HG02588 (cell line): ENCODE results near the gene STOML1.
"Not testable (repeated sequence)": the region's sequence is repeated elsewhere in the genome, so short reads cannot be mapped to it uniquely, and the experiment has no call there.

Experiments used
- ATAC-seq: cut with Tn5 transposase; IDR thresholded peaks from one replicate; pipeline ENCODE4 v1.9.1; 2021; ENCODE audit warnings: mild to moderate bottlenecking, moderate library complexity; ENCODE audit not compliant: unreplicated experiment

STOML1 gene

DNA sequence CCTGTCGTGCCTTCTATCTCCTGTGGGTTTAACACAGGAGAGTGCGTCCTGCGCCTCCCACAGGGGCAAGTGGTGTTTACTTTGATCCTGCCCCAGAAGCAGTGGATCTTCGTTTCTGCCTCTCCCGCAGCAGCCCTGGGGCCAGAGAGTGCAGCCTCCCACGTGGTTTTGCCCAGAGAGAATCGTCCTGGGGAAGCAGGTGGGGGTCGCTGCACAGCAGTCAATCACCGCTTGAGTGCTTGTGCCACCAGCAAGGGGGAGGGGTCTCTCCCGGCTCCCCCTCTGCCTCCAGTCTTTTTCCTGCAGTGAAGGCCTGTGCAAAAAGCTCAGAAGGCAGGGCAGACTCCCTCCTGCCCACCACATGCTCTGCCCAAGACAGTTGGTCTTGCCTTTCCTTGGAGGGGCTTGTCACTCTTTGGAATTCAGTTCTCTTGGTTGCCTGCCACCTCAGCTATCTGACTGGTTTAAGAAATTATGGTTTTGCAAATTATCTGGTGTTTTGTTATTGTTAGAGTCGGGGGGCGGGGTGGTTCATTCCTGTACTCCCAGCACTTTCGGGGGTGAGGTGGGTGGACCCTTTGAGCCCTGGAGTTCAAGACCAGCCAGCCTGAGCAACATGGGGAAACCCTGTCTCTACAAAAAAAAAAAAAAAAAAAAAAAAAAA lies 26.9 kb downstream of the STOML1 start:
- ATAC-seq = no peak

DNA sequence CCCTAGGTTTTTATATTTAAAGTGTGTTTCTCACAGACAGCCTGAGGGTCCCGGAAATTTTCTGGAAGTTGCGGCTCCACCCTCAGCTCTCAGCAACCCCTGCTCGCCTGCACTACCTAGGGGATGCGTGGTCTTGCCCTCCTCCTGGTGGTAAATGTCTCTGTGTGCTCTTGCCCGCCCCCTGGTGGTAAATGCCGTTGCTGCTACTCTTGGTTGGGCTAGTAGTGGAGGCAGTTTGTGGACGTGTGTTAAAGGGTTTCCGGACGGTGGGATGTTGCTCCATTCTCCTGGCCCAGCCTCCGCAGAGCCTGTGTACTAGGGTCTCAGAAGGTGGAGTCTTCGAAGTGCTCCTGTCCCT lies 27.4 kb downstream of the STOML1 start:
- ATAC-seq = no peak

DNA sequence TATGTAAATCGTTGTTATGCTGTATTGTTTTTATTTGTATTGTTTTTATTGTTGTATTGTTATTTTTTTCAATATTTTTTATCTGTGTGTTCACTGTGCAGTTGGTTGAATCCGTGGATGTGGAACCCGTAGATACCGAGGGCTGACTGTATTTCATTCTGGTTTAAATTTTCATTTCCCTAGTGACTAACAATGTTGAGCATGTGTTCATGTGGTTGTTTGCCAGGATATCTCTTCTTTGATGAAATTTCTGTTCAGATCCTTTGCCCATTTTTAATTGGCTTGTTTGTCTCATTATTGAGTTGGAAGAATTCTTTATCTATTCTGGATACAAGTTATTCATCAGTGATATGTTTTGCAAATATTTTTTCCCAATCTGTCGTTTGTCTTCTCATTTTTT lies 29.7 kb downstream of the STOML1 start:
- ATAC-seq = no peak

DNA sequence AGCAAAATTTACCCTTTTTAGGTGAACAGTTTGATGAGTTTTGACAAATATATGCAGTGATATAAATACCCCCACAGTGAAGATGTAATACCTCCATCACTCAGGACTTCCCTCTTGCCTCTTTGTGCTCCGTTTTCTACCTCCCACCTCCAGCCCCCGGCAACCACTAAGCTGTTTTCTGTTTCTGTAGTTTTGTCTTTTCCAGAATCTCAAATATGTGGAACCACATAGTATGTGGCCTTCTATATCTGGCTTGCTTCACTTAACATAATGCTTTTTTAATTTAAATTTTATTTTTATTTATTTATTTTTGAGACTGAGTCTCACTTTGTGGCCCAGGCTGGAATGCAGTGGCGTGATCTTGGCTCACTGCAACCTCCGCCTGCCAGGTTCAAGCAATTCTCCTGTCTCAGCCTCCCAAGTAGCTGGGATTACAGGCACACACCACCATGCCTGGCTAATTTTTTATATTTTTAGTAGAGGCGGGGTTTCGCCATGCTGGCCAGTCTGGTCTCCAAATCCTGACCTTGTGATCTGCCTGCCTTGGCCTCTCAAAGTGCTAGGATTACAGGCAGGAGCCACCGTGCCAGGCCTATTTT lies 31.5 kb downstream of the STOML1 start:
- ATAC-seq = not testable (repeated sequence)

DNA sequence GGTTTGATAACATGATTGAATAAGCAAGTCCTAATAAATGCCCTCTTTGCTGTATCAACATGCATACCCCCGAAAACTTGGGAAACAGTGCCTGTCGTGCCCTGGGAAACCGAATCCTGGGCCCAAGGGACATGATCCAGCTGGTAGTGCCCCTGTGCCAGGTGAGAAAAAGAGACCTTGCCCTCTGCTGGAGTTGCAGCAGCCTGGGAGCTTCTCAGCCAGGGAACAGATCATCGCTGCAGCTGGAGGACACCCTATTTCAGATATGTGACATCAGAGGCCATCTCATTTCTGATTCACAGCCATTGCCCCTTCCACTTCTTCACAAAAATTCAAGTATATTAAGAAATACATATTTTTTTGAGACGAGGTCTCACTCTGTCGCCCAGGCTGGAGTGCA lies 32.3 kb downstream of the STOML1 start:
- ATAC-seq = no peak

DNA sequence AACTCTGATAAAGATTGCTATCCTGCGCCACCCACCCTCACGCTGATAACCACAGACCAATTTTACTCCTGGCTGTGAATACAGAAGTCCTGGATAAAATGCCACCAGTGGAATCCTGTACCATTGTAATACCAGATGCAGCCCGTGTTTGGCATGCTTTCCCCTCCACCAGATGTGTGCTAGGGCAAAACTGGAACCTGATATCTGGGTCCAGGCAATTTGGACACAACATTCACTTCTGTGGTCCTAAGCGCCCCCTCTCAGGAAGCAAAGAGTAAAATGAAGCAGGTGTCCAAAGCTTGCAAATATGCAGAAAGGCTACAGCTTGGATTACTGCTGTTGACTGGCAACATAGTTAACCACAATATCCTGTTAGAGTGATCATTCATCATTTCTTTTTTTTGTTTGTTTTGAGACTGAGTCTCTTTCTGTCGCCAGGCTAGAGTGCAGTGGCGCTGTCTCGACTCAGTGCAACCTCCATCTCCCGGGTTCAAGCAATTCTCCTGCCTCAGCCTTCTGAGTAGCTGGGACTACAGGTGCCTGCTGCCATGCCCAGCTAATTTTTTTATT lies 33.0 kb downstream of the STOML1 start:
- no peak for ATAC-seq

DNA sequence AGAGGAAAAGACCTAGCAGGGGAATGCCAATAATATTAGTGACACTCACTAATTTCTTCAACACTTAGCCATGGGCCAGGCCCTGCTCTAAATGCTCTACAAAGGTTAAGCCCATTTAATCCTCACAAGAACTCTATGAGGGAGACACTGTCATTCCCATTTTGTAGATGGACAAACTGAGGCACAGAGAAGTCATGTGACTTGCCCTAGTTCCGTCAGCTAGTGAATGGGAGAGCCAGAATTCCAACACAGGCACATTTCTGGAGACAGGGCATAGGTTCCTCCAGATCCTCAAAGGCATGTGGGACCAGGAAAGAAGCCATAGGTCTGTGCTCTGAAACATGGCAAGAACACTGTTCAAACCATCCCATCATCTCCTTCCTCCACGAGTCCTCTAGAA lies 34.3 kb downstream of the STOML1 start:
- ATAC-seq = no peak

DNA sequence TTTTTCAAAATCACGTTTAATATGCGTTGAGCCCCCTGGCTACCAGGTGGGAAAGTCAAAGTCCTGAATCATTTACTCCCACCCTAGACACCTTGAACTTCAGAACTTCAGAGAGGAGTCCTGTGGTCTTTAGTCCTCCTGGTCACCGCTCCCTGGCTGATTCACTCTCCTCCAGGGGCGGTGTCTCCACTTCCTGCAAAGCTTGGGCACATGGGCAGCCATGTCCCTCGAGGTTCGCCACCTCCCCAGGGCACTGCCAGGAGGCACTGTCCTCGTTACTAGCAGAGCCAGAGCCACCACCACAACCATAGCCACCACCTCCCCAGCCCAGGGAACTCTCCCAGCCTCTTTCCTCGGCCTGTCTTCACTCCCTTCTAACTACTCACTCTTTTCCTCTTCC lies 34.8 kb downstream of the STOML1 start:
- ATAC-seq = no peak

DNA sequence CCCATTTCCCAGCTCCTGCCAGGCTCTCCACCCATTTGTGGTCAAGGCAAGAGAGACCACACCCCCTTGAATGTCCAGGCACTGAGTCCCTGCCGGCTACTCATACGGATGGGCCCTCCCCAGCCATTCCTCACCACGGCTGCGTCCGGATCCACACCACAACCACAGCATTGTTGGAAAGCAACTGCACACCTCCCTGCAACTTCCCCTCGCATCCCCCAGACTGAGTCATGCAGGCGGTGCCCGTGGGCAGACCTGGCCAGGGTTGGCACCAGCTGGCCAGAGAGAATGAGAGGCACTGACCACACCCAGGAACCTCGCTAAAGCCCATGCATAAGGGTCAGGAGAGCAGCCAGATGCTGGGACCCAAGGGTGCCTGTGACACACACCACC lies 35.4 kb downstream of the STOML1 start:
- ATAC-seq = no peak

DNA sequence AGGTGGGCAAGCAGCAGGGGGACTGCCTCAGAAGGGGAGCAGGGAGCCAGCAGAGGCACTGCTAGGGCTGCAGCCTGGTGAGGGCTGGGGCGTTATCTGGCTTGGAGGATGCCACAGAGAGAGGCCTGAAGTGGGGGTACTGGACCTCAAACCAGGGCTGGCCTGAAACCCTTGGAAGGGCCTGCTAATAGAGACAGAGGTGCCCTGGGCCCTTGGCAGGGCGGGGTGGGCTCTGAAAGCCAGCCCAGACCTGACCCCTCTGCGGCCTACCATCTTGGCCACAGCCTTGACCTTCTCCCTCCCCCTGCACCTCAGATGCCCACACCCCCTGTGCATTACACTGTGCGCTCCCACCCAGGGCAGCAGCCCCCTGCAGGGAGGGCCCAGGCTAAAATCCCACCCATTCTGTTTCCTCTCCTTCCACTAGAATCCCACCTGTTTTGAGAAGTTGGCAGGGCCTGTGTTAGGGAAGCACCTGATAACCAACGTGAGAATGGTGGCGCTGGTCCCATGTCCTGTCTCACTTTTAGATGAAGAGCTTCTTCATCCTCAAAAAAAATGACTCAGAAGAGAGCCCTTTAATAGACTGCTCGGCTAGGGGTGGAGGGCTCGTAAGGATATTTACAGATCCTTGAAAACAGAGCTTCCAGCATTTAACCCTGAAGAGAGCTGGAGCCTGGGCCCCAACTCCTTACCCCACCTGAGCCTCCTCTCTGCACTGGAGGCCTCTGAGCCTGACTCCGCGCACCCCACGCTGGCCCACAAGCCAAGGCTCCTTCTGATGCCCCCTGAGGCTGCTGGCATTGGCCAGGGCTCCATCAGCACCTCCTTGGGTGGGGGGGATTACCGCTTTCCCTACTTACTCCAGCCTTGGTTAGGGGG lies 36.0 kb downstream of the STOML1 start:
- ATAC-seq = no peak

DNA sequence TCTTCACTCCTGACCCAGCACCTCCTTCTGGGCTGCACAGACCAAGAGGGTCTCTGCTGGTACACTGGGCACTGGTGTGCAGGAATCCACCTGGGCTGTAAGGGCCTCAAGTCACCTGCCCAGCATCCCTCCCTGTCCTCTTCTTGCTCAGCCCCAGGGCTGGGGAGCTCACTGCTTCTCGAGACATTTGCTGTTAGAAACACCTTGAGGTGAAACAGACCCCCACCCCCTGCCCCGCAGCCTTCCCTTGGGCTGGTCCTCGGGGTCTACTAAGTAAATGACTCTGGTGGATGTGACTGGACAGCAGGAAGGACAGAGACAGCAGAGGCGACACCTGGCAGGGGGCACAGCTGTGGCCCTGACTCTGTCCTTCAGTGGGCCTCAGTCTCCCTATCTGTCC lies 36.8 kb downstream of the STOML1 start:
- no peak for ATAC-seq

DNA sequence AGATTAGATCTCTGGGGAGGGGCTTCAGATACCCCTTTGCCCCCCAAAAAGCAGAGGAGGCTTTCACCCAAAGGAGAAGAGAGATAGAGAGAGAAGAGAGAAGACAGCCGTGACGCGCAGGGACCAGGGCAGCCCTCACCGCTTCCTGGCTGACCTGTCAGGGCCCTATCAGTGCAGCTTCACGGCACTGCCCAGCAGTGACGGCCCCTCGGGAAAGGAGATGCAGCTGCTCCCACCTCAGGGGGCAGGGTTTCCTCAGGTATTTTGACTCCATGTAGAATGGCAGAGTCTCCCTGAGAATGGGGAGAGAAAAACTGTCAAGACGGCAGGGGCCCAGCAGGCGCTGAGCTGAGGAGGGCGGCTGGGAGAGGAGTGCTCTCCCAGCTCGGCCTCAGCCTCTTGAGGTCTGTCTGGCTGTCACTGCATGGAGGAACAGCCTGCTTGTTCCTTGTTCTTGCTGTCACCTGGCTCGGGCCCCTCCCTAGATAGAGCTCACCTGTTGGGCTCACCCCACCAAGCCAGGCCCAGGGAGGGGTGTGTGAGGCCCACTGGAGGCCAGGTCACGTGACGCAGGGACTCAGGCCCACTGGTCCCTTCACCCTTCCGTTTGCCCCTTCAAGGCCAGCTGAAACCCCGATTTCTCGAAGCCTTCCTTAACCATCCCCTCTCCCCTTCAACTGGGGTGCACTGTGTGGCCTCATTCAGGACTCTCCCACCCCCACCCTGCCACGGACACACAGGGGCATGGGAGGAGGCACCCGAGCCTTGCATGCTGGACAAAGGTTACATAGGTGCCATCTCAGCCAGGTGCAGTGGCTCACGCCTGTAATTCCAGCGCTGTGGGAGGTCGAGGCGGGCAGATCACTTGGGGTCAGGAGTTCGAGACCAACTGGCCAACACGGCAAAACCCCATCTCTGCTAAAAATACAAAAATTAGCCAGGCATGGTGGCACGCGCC lies 37.6 kb downstream of the STOML1 start:
- no peak for ATAC-seq

DNA sequence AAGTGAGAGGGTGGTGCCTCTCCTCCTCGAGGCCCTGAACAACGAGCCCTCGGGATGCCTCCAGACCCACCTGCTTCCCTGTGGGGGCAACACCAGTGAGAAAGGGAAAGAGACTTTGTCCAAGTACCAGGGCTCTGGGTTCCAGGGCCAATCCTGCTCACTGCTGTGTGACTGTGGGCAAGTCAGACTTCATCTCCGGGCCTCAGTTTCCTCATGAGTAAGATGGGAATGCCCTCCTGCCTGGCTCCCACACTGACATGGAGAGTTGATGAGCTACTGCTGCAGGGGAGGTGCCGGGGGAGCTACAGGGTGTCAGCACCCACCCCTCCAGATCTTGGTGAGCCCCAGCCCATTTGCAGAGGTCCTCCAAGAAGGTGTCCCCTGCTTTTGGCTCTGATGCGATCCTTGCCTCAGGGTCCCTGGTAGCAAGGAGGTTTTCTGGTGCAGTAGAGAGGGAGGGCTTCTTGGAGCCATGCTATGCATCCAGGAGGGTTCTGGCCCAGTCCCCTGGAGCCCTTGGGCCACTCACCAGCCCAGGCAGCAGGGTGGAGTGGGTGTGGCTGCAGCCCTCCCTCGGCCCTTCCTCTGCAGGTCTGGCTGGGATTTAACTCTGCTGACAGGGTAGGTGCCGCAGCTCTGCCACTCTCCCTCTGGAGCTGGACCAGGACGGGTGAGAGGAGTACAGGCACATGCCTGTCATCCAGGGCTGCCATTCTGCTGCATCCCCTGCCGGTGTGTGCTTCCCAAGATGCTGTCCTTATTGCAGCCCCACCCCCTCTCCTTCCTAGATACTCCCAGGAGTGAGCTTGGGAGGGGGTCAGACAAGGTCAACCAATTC lies 39.0 kb downstream of the STOML1 start:
- no peak for ATAC-seq

DNA sequence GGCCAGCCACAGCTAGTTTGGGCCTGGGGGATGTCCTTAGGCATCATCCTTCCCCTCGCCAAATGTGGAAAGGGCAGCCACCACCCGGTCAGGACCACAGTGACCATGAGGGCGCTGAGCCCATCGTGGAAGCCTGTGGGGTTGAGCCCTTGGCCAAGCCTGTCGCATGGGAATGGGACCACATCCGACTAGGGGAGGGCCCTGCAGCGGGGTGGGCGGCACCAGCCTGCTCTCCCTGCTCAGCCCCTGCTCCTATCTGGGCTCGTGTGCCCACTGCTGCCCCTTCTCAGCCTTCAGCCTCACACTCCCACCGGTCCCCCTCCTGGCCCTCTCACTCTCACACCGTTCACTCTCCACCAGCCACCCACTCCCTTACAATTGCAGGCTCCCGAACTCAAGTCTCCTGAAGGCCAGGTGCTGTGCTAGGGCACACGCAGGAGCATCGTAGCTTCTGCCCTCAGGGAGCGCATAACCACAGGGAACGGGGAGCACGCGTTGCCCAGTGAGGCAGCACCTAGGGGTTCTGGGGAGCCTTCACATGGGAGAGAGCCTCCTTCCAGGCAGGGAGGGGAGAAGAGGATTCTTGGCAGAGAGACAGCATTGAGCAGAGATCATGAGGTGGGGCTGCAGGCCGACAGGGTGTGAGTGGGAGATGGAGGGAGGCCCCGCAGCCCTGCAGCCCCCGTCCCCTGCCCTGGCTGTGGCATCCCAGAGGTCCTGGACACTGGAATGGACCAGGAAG lies 39.8 kb downstream of the STOML1 start:
- ATAC-seq = no peak

DNA sequence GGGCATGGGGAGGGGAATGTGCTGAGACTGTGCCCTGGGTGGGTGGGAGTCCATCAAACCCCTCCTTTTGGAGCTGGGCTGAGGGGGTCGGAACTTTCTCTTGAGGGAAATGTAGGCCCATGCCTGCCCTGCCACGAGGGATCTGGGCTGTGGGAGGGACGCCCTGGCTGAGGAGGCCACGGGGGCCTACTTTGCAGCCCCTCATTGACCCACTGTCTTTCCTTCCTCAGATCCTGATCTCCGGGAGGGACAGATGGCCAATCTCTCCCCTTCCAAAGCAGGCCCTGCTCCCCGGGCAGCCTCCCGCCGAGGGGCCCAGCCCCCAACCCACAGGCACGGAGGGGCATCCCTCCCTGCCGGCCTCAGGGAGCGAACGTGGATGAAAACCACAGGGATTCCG lies 40.5 kb downstream of the STOML1 start:
- no peak for ATAC-seq

DNA sequence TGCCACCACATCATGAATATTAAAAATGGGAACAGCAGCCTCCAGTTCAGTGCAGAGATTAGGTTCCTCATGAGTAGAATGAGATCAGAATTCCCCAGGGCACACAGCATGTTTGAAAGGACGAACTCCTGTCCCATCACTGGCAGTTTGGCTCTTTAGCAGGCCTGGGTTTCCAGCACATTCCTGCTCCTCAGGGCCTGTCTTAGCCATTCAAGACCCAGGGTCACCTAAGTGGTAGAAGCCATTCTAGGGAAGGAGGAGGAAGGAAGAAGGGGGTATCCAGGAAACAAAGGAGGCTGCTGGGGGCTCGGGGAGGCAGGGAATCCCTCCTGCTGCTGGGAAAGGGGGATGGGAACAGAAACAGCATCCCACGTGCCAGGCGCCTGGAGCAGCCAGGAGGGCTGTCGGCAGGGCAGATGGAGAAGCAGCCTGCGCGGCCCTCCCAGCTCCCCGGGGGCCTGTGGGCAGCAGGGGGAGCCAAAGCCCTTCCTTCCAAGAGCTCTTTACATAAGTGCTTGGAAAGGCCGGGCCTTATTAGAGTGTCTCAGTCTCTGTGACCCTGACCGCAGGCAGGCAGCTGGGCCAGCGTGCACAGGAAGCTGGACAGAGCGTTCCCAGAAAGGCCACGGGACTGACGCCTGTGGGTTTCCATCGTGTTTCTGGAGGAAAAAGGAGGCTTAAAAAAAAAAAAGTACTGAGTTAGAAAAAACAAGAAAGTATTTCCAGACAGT lies 41.1 kb downstream of the STOML1 start:
- ATAC-seq = no peak

DNA sequence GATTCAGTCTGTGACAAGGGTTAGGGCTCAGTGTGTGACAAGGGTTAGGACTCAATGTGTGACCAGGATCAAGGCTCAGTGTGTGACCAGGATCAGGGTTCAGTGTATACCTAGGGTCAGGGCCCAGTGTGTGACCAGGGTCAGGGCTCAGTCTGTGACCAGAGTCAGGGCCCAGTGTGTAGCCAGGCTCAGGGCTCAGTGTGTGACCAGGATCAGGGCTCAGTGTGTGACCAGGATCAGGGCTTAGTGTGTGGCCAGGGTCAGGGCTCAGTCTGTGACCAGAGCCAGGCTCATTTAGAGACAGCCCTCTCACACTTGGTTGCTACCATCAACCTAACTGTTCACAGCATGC lies 41.6 kb downstream of the STOML1 start:
- no peak for ATAC-seq

DNA sequence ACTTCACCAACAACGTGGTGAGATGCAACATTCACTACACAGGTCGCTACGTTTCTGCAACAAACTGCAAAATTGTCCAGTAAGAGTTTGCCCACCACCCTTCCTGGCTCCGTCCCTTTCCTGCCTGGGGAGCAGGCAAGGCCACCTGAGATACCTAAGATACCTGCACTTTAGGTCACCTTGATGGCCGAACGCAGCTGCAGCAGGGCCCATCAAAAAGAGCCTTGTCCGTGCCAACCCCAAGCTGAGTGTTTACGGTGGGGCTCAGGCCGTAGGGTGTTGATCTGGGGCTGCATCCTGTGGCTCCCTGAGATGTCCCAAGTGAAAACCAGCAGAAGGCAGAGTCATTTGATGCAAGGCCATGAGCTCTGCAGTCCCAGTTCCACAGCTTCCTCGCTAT lies 42.6 kb downstream of the STOML1 start:
- ATAC-seq = no peak

DNA sequence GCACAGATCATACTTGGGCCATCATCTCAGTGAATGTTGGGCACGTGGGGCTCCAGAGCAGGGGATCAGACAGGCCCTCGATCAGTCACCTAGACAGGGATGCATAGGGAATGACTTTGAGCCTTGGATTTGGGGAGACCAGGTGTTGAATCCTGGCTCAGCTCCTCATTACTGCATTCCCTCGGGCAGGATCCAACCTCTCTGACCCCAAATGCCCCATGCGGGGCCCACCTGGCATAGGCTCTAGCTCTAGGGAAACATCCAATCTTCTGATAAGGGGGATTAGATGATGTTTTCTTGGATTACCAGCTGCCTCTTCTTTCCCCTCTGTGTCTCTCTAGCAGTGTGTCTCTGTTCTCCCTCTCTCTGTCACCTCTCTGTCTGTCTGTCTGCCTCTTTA lies 43.1 kb downstream of the STOML1 start:
- ATAC-seq = no peak
